DOHH2 (cell line): Measurements from ENCODE around the gene TMEM243.
A peak's percentile ranks its signal among the peaks of the same experiment; 100 is the strongest.

Source experiments
- H3F3A ChIP-seq: fragments of 200-600 bp; sonication (generic), shearing (Covaris generic); 2 replicates; pipeline ENCODE4 v1.6.0; 2016; ENCODE audit warnings: antibody characterized with exemption, mild to moderate bottlenecking; ENCODE audit not compliant: control insufficient read depth, insufficient read depth
- H3K27ac ChIP-seq: fragments of 200-600 bp; sonication (generic); 2 replicates; pipeline ENCODE4 v1.5.1; 2014; ENCODE audit warnings: low read depth, mild to moderate bottlenecking, low read length, moderate library complexity
- H3K27me3 ChIP-seq: fragments of 200-600 bp; sonication (generic); 2 replicates; pipeline ENCODE4 v1.6.1; 2014; ENCODE audit warnings: mild to moderate bottlenecking, low read length, mixed read lengths; ENCODE audit not compliant: control insufficient read depth
- H3K36me3 ChIP-seq: fragments of 200-600 bp; sonication (generic); 2 replicates; pipeline ENCODE4 v1.6.1; 2014; ENCODE audit warnings: mild to moderate bottlenecking, low read length, moderate library complexity, mixed read lengths; ENCODE audit not compliant: control insufficient read depth
- H3K4me1 ChIP-seq: fragments of 200-600 bp; sonication (generic); 2 replicates; pipeline ENCODE4 v1.6.1; 2014; ENCODE audit warnings: mild to moderate bottlenecking, low read length, mixed read lengths; ENCODE audit not compliant: control insufficient read depth
- H3K4me2 ChIP-seq: fragments of 200-600 bp; sonication (generic); 2 replicates; pipeline ENCODE4 v1.6.0; 2014; ENCODE audit warnings: mild to moderate bottlenecking, low read length, moderate library complexity
- H3K4me3 ChIP-seq: fragments of 200-600 bp; sonication (generic); 2 replicates; pipeline ENCODE4 v1.5.1; 2014; ENCODE audit warnings: mild to moderate bottlenecking, low read length, mixed read lengths
- H3K79me2 ChIP-seq: fragments of 200-600 bp; sonication (generic); 2 replicates; pipeline ENCODE4 v1.6.1; 2014; ENCODE audit warnings: mild to moderate bottlenecking, low read length, mixed read lengths; ENCODE audit not compliant: control insufficient read depth
- H3K9me2 ChIP-seq: fragments of 200-600 bp; sonication (generic); replicated peaks from 2 replicates; pipeline ENCODE4 v1.6.1; 2014; ENCODE audit warnings: mild to moderate bottlenecking, low read length, mixed read lengths; ENCODE audit not compliant: control insufficient read depth
- H3K9me3 ChIP-seq: fragments of 200-600 bp; sonication (generic); 2 replicates; pipeline ENCODE4 v1.6.1; 2014; ENCODE audit warnings: antibody characterized with exemption, low read length, mixed read lengths; ENCODE audit not compliant: control insufficient read depth, insufficient read depth
- H4K20me1 ChIP-seq: fragments of 200-600 bp; sonication (generic); 2 replicates; pipeline ENCODE4 v1.6.0; 2014; ENCODE audit warnings: low read depth, mild to moderate bottlenecking, antibody characterized with exemption, low read length, moderate library complexity; ENCODE audit not compliant: control insufficient read depth, insufficient read depth
- EZH2phosphoT487 ChIP-seq: fragments of 200-600 bp; sonication (generic); IDR thresholded peaks from 2 replicates; pipeline ENCODE4 v1.6.1; 2017; ENCODE audit warnings: borderline replicate concordance, mild to moderate bottlenecking, antibody characterized with exemption, low read length, moderate library complexity, mixed read lengths
- TF ChIP-seq, protein P1 (sequence below): fragments of 200-600 bp; sonication (generic); IDR thresholded peaks from one replicate; pipeline ENCODE4 v1.5.1; 2014; ENCODE audit warnings: antibody characterized with exemption, mild to moderate bottlenecking, low read depth, low read length; ENCODE audit not compliant: poor library complexity, severe bottlenecking

Gene TMEM243

DNA sequence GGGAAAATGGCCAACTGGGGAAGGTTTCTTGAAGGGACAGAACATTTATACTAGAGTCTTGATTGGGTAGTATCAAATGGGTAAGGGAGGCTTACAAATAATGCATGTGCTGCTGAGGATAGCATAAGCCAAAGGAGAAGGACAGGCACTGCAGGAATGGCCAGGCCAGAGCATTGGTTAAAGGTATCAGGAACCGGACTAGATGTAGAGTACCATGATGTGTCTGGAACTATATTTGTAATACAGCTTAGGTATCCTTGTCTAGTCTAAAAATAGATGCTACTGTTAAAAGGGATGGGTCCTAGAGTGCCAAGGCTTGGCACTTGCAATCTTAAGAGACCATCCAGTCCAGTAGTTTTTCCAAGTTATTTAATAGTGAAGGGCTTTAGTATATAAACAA, 20.3 kb downstream of the TMEM243 start:
- Histone ChIP-seq H3K9me3 (no peaks in the 10 kb centered on the region), H3K27me3 (no peaks in the 10 kb centered on the region), H3K36me3 (peaks cover 95% of the 10 kb centered on the region), H3K79me2 (peaks cover 81% of the 10 kb centered on the region), H3F3A (peaks cover 83% of the 10 kb centered on the region), H3K9me2 (no peaks in the 10 kb centered on the region), H4K20me1 (peaks cover 38% of the 10 kb centered on the region), H3K4me2 (no peak overlapping the region), H3K27ac (no peak overlapping the region), H3K4me1 (peaks cover 59% of the 10 kb centered on the region), H3K4me3 (no peak overlapping the region)
- TF ChIP-seq, protein P1, sequence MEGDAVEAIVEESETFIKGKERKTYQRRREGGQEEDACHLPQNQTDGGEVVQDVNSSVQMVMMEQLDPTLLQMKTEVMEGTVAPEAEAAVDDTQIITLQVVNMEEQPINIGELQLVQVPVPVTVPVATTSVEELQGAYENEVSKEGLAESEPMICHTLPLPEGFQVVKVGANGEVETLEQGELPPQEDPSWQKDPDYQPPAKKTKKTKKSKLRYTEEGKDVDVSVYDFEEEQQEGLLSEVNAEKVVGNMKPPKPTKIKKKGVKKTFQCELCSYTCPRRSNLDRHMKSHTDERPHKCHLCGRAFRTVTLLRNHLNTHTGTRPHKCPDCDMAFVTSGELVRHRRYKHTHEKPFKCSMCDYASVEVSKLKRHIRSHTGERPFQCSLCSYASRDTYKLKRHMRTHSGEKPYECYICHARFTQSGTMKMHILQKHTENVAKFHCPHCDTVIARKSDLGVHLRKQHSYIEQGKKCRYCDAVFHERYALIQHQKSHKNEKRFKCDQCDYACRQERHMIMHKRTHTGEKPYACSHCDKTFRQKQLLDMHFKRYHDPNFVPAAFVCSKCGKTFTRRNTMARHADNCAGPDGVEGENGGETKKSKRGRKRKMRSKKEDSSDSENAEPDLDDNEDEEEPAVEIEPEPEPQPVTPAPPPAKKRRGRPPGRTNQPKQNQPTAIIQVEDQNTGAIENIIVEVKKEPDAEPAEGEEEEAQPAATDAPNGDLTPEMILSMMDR: no peak
- TF ChIP-seq EZH2phosphoT487: no peak

GRCh38 chr7:87193912-87194311, 25.6 kb downstream of the TMEM243 start:
- Histone ChIP-seq H3K9me3 (no peaks in the 10 kb centered on the region), H3K4me1 (peaks cover 52% of the 10 kb centered on the region), H4K20me1 (peaks cover 11% of the 10 kb centered on the region; the same call in 1 of the 2 replicates), H3K36me3 (peaks cover 99% of the 10 kb centered on the region), H3K4me3 (no peak overlapping the region), H3K79me2 (peaks cover 41% of the 10 kb centered on the region), H3F3A (peaks cover 100% of the 10 kb centered on the region), H3K27me3 (no peaks in the 10 kb centered on the region), H3K4me2 (no peak overlapping the region), H3K27ac (peak overlapping the region; percentile 36; the same call in 1 of the 2 replicates), H3K9me2 (no peaks in the 10 kb centered on the region)
- no peak for TF ChIP-seq EZH2phosphoT487
- TF ChIP-seq, protein P1: no peak

- Histone ChIP-seq H3K27ac (peak overlapping the region; percentile 28), H3K9me2 (no peaks in the 10 kb centered on the region), H4K20me1 (0 out of 2 replicates have a peak, but pooled peaks cover 4% of the 10 kb centered on the region), H3K79me2 (peaks cover 31% of the 10 kb centered on the region), H3K4me1 (peaks cover 44% of the 10 kb centered on the region), H3K4me2 (no peak overlapping the region), H3K36me3 (peaks cover 99% of the 10 kb centered on the region), H3K9me3 (no peaks in the 10 kb centered on the region), H3K27me3 (no peaks in the 10 kb centered on the region), H3F3A (peaks cover 100% of the 10 kb centered on the region), H3K4me3 (no peak overlapping the region)
- TF ChIP-seq, protein P1: no peak
- no peak for TF ChIP-seq EZH2phosphoT487
Measured at GRCh38 chr7:87192784-87193487, 26.6 kb downstream of the TMEM243 start.
